ENCODE results near the gene TLR2. TPM values are rescaled to one million over a fixed set of nuclear protein-coding genes. Genes with fewer than 3 reads are reported as not detected.

The TLR2 gene
- total and polyA plus RNA-seq, 2 experiments from 2014 or later: 0.63 to 1.2 TPM

DNA sequence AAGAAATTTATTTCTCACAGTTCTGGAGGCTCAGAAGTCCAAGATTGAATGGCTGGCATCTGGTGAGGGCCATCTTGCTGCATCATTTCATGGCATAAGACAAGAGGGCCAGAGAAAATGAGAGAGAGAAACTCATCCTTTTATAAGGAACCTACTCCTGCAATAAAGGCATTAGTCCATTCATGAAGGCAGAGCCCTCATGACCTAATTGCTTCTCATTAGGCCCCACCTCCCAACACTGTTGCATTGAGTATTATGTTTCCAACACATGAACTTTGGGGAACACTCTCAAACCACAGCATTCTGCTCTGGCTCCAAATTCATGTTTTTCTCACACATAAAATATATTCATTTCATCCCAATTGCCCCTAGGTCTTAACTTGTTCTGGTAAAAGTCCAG, 61.6 kb downstream of the TLR2 start (continued):
- TF ChIP-seq, protein P1, sequence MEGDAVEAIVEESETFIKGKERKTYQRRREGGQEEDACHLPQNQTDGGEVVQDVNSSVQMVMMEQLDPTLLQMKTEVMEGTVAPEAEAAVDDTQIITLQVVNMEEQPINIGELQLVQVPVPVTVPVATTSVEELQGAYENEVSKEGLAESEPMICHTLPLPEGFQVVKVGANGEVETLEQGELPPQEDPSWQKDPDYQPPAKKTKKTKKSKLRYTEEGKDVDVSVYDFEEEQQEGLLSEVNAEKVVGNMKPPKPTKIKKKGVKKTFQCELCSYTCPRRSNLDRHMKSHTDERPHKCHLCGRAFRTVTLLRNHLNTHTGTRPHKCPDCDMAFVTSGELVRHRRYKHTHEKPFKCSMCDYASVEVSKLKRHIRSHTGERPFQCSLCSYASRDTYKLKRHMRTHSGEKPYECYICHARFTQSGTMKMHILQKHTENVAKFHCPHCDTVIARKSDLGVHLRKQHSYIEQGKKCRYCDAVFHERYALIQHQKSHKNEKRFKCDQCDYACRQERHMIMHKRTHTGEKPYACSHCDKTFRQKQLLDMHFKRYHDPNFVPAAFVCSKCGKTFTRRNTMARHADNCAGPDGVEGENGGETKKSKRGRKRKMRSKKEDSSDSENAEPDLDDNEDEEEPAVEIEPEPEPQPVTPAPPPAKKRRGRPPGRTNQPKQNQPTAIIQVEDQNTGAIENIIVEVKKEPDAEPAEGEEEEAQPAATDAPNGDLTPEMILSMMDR (conservative IDR thresholded peaks at IDR 0.05; ENCODE audit: low read depth in 2 of 2): no peak
- TF ChIP-seq NANOG (IDR thresholded peaks at IDR 0.05; ENCODE audit: borderline replicate concordance) (no peak), ZNF331 (CRISPR knock-in tag; IDR thresholded peaks at IDR 0.05; ENCODE audit: low read depth) (no peak)

DNA sequence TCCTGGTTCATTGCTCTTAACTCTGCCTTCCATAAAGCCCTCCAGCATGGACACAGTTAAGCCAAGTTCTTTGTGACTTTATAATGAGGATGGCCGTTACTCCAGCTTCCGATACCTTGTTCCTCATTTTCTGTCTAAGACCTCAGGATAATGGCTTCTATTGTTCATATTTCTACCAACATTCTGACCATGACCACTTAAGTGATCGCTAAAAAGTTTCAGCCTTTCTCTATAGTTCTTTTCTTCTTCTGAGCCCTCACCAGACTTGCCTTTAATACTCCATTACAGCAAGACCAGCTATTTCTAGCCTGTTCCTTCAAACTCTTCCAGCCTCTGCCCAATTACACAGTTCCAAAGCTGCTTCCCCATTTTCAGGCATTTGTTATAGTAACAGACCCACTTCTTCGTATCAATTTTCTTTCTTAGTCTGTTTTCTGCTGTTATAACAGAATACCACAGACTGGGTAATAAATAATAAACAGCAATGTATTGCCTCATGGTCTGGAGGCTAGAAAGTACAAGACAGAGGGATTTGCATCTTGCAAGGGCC, 63.4 kb downstream of the TLR2 start:
- Histone ChIP-seq H3K4me2 (no peak overlapping the region), H3K4me1 (ENCODE audit: insufficient read depth) (no peaks in the 10 kb centered on the region), H3K27me3 (ENCODE audit: insufficient read depth) (no peaks in the 10 kb centered on the region), H3K9me2 (ENCODE audit: insufficient read depth) (0 out of 2 replicates have a peak, but pooled peaks cover 4% of the 10 kb centered on the region), H3K36me3 (ENCODE audit: insufficient read depth) (no peaks in the 10 kb centered on the region), H2AFZ (no peak overlapping the region), H3F3A (replicated peaks; ENCODE audit: low read depth) (no peaks in the 10 kb centered on the region), H3K4me3 (no peak overlapping the region), H3K79me2 (replicated peaks; ENCODE audit: insufficient read depth) (no peaks in the 10 kb centered on the region), H4K20me1 (replicated peaks; ENCODE audit: insufficient read depth) (no peaks in the 10 kb centered on the region), H3K27ac (ENCODE audit: low read depth) (no peak overlapping the region)
- Mint-ChIP-seq H3K27ac (no peak overlapping the region), H3K27me3 (ENCODE audit: insufficient read depth, low read depth, poor library complexity) (no peaks in the 10 kb centered on the region), H3K9me3 (no peaks in the 10 kb centered on the region), H3K4me3 (no peak overlapping the region), H3K4me1 (0 out of 3 replicates have a peak, but pooled peaks cover 2% of the 10 kb centered on the region), H3K36me3 (ENCODE audit: low read depth) (peaks cover 10% of the 10 kb centered on the region)
- ATAC-seq: no peak
- DNase-seq (ENCODE audit: low spot score): no peak
- TF ChIP-seq ZNF331 (CRISPR knock-in tag; IDR thresholded peaks at IDR 0.05; ENCODE audit: low read depth) (no peak), CREB1 (CRISPR knock-in tag; IDR thresholded peaks at IDR 0.05; ENCODE audit: low read depth) (no peak), JUNB (IDR thresholded peaks at IDR 0.05; ENCODE audit: unreplicated experiment) (no peak), NANOG (IDR thresholded peaks at IDR 0.05; ENCODE audit: borderline replicate concordance) (no peak), STAT1 (IDR thresholded peaks at IDR 0.05; ENCODE audit: unreplicated experiment) (no peak)
- TF ChIP-seq, protein P1 (conservative IDR thresholded peaks at IDR 0.05; ENCODE audit: low read depth in 2 of 2): no peak
- TF ChIP-seq, protein P2, sequence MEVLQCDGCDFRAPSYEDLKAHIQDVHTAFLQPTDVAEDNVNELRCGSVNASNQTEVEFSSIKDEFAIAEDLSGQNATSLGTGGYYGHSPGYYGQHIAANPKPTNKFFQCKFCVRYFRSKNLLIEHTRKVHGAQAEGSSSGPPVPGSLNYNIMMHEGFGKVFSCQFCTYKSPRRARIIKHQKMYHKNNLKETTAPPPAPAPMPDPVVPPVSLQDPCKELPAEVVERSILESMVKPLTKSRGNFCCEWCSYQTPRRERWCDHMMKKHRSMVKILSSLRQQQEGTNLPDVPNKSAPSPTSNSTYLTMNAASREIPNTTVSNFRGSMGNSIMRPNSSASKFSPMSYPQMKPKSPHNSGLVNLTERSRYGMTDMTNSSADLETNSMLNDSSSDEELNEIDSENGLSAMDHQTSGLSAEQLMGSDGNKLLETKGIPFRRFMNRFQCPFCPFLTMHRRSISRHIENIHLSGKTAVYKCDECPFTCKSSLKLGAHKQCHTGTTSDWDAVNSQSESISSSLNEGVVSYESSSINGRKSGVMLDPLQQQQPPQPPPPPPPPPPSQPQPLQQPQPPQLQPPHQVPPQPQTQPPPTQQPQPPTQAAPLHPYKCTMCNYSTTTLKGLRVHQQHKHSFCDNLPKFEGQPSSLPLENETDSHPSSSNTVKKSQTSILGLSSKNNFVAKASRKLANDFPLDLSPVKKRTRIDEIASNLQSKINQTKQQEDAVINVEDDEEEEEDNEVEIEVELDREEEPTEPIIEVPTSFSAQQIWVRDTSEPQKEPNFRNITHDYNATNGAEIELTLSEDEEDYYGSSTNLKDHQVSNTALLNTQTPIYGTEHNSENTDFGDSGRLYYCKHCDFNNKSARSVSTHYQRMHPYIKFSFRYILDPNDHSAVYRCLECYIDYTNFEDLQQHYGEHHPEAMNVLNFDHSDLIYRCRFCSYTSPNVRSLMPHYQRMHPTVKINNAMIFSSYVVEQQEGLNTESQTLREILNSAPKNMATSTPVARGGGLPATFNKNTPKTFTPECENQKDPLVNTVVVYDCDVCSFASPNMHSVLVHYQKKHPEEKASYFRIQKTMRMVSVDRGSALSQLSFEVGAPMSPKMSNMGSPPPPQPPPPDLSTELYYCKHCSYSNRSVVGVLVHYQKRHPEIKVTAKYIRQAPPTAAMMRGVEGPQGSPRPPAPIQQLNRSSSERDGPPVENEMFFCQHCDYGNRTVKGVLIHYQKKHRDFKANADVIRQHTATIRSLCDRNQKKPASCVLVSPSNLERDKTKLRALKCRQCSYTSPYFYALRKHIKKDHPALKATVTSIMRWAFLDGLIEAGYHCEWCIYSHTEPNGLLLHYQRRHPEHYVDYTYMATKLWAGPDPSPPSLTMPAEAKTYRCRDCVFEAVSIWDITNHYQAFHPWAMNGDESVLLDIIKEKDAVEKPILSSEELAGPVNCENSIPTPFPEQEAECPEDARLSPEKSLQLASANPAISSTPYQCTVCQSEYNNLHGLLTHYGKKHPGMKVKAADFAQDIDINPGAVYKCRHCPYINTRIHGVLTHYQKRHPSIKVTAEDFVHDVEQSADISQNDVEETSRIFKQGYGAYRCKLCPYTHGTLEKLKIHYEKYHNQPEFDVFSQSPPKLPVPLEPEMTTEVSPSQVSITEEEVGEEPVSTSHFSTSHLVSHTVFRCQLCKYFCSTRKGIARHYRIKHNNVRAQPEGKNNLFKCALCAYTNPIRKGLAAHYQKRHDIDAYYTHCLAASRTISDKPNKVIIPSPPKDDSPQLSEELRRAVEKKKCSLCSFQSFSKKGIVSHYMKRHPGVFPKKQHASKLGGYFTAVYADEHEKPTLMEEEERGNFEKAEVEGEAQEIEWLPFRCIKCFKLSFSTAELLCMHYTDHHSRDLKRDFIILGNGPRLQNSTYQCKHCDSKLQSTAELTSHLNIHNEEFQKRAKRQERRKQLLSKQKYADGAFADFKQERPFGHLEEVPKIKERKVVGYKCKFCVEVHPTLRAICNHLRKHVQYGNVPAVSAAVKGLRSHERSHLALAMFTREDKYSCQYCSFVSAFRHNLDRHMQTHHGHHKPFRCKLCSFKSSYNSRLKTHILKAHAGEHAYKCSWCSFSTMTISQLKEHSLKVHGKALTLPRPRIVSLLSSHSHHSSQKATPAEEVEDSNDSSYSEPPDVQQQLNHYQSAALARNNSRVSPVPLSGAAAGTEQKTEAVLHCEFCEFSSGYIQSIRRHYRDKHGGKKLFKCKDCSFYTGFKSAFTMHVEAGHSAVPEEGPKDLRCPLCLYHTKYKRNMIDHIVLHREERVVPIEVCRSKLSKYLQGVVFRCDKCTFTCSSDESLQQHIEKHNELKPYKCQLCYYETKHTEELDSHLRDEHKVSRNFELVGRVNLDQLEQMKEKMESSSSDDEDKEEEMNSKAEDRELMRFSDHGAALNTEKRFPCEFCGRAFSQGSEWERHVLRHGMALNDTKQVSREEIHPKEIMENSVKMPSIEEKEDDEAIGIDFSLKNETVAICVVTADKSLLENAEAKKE (CRISPR knock-in tag; IDR thresholded peaks at IDR 0.05): no peak
- TF ChIP-seq, protein P3, sequence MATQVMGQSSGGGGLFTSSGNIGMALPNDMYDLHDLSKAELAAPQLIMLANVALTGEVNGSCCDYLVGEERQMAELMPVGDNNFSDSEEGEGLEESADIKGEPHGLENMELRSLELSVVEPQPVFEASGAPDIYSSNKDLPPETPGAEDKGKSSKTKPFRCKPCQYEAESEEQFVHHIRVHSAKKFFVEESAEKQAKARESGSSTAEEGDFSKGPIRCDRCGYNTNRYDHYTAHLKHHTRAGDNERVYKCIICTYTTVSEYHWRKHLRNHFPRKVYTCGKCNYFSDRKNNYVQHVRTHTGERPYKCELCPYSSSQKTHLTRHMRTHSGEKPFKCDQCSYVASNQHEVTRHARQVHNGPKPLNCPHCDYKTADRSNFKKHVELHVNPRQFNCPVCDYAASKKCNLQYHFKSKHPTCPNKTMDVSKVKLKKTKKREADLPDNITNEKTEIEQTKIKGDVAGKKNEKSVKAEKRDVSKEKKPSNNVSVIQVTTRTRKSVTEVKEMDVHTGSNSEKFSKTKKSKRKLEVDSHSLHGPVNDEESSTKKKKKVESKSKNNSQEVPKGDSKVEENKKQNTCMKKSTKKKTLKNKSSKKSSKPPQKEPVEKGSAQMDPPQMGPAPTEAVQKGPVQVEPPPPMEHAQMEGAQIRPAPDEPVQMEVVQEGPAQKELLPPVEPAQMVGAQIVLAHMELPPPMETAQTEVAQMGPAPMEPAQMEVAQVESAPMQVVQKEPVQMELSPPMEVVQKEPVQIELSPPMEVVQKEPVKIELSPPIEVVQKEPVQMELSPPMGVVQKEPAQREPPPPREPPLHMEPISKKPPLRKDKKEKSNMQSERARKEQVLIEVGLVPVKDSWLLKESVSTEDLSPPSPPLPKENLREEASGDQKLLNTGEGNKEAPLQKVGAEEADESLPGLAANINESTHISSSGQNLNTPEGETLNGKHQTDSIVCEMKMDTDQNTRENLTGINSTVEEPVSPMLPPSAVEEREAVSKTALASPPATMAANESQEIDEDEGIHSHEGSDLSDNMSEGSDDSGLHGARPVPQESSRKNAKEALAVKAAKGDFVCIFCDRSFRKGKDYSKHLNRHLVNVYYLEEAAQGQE (IDR thresholded peaks at IDR 0.05; ENCODE audit: unreplicated experiment): no peak
- TF ChIP-seq, protein P4, sequence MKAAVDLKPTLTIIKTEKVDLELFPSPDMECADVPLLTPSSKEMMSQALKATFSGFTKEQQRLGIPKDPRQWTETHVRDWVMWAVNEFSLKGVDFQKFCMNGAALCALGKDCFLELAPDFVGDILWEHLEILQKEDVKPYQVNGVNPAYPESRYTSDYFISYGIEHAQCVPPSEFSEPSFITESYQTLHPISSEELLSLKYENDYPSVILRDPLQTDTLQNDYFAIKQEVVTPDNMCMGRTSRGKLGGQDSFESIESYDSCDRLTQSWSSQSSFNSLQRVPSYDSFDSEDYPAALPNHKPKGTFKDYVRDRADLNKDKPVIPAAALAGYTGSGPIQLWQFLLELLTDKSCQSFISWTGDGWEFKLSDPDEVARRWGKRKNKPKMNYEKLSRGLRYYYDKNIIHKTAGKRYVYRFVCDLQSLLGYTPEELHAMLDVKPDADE (IDR thresholded peaks at IDR 0.05): no peak

Measured in GM23338 (cell line).